Tibial nerve (tissue), 4 donors: ENCODE measurements around the gene BRSK1. TPM values are rescaled to one million over a fixed set of nuclear protein-coding genes. Genes with fewer than 3 reads are reported as not detected.
A peak's percentile ranks its signal among the peaks of the same experiment; 100 is the strongest.

Experiments used
- DNase-seq, 2 donors: peaks; one replicate each; pipeline ENCODE4 v3.0.0-alpha.2; 2019; ENCODE audit warnings: low spot score in 2 of 2
- H3K27ac ChIP-seq, 4 donors: fragments of 200-600 bp; sonication (generic) in 3 of 4; one replicate each; pipeline ENCODE4 v1.5.1; 2017 to 2019; ENCODE audit warnings: mild to moderate bottlenecking in 1 of 4
- H3K27me3 ChIP-seq, 2 donors: fragments of 200-600 bp; sonication (generic) in 1 of 2; one replicate each; pipeline versions ENCODE4 v1.5.1 to v1.6.0; 2017 to 2019
- H3K36me3 ChIP-seq, 3 donors: fragments of 200-600 bp; sonication (generic); one replicate each; pipeline ENCODE4 v1.5.1; 2018 to 2019
- H3K4me1 ChIP-seq, 4 donors: fragments of 200-600 bp; sonication (generic) in 3 of 4; one replicate each; pipeline ENCODE4 v1.5.1; 2017 to 2019
- H3K4me3 ChIP-seq, 4 donors: fragments of 200-600 bp; sonication (generic) in 3 of 4; one replicate each; pipeline ENCODE4 v1.5.1; 2017 to 2019; ENCODE audit warnings: mild to moderate bottlenecking in 1 of 4, moderate library complexity in 1 of 4
- H3K9me3 ChIP-seq, 4 donors: fragments of 200-600 bp; sonication (generic) in 3 of 4; one replicate each; pipeline ENCODE4 v1.5.1; 2017 to 2019
- CTCF ChIP-seq, 5 experiments: fragments of 200-600 bp in 3 of 5; fragments of 450-650 bp in 2 of 5; sonication (generic) in 3 of 5; IDR thresholded peaks; one replicate each; pipeline ENCODE4 v1.5.1; 2016 to 2019; ENCODE audit warnings: antibody characterized with exemption in 5 of 5, mild to moderate bottlenecking in 3 of 5, moderate library complexity in 2 of 5
- EP300 ChIP-seq, 2 donors: sonication (generic); formaldehyde crosslinking; IDR thresholded peaks; one replicate each; pipeline ENCODE4 v1.6.1; 2017; ENCODE audit warnings: antibody characterized with exemption in 2 of 2, mild to moderate bottlenecking in 1 of 2
- POLR2A ChIP-seq, 2 donors: fragments of 450-650 bp; IDR thresholded peaks; one replicate each; pipeline ENCODE4 v1.6.1; 2017; ENCODE audit warnings: antibody characterized with exemption in 2 of 2, mild to moderate bottlenecking in 2 of 2, moderate library complexity in 2 of 2
- WGBS, 2 donors: methylation state at CpG; one replicate each; pipeline ENCODE4 v1.1.5; 2018; 5-methylcytosine and 5-hydroxymethylcytosine counted together
- total RNA-seq, 4 donors: library from RNA; depleted of rRNA; stranded (reverse); fragments of >200 nt; gene quantifications; one replicate each; pipeline ENCODE4 v1.1.0, GENCODE V29; 2016

The BRSK1 gene
- total RNA-seq, 4 donors from 2014 or later = 4.6 to 6.9 (median 5.9) TPM

- H3K4me3 ChIP-seq = no peak overlapping the region
- no peak overlapping the region for H3K27ac ChIP-seq
- peaks cover 0 to 23% (median 8%) of the 10 kb centered on the region in 3 donors for H3K36me3 ChIP-seq
- no peaks in the 10 kb centered on the region for H3K9me3 ChIP-seq
- DNase-seq = no peak
- no peaks in the 10 kb centered on the region for H3K27me3 ChIP-seq
- no peak for TF ChIP-seq POLR2A (IDR thresholded peaks at IDR 0.05)
- TF ChIP-seq EP300 (IDR thresholded peaks at IDR 0.05) = no peak
- WGBS, 2 donors = 84 to 93% methylated on average over 18 of the region's 18 CpGs
- peaks cover 0 to 83% (median 27%) of the 10 kb centered on the region in 4 donors for H3K4me1 ChIP-seq
Observed at GRCh38 chr19:55250262-55251036, 33.3 kb upstream of the BRSK1 start.

- TF ChIP-seq POLR2A (IDR thresholded peaks at IDR 0.05) = no peak
- DNase-seq = no peak
Observed at GRCh38 chr19:55251341-55252081, 32.3 kb upstream of the BRSK1 start.

GRCh38 chr19:55252760-55253663 lies 30.8 kb upstream of the BRSK1 start:
- Histone ChIP-seq H3K9me3 (no peaks in the 10 kb centered on the region), H3K27me3 (no peaks in the 10 kb centered on the region), H3K36me3 (peaks cover 0 to 4% (median 0%) of the 10 kb centered on the region in 3 donors), H3K27ac (peak overlapping the region in 1 of 4 donors; percentile 78), H3K4me1 (peaks cover 0 to 95% (median 47%) of the 10 kb centered on the region in 4 donors), H3K4me3 (peak overlapping the region in 1 of 4 donors; percentile 28)
- WGBS, 2 donors = 75 to 80% methylated on average over 20 to 21 of the region's 21 CpGs
- TF ChIP-seq EP300 (IDR thresholded peaks at IDR 0.05) (no peak), CTCF (IDR thresholded peaks at IDR 0.05) (no peak), POLR2A (IDR thresholded peaks at IDR 0.05) (no peak)
- DNase-seq = no peak

More at GRCh38 chr19:55251341-55252081, 32.3 kb upstream of the BRSK1 start:
- no peaks in the 10 kb centered on the region for H3K9me3 ChIP-seq
- WGBS, 2 donors = 66 to 73% methylated on average over 19 of the region's 19 CpGs
- H3K27me3 ChIP-seq = no peaks in the 10 kb centered on the region
- H3K27ac ChIP-seq = no peak overlapping the region
- H3K36me3 ChIP-seq = peaks cover 0 to 13% (median 0%) of the 10 kb centered on the region in 3 donors
- H3K4me1 ChIP-seq = peaks cover 0 to 93% (median 37%) of the 10 kb centered on the region in 4 donors
- H3K4me3 ChIP-seq = no peak overlapping the region

- no peaks in the 10 kb centered on the region for H3K27me3 ChIP-seq
- H3K9me3 ChIP-seq = no peaks in the 10 kb centered on the region
- DNase-seq = no peak
- peak overlapping the region in 3 of 4 donors; percentile 59 to 78 (median 65) for H3K27ac ChIP-seq
- no peak for TF ChIP-seq POLR2A (IDR thresholded peaks at IDR 0.05)
- TF ChIP-seq CTCF (IDR thresholded peaks at IDR 0.05) = no peak
- no peak for TF ChIP-seq EP300 (IDR thresholded peaks at IDR 0.05)
- H3K36me3 ChIP-seq = peaks cover 0 to 4% (median 0%) of the 10 kb centered on the region in 3 donors
- peaks cover 0 to 86% (median 43%) of the 10 kb centered on the region in 4 donors for H3K4me1 ChIP-seq
- peak overlapping the region in 3 of 4 donors; percentile 4 to 37 (median 28) for H3K4me3 ChIP-seq
- WGBS, 2 donors = 62 to 70% methylated on average over 23 of the region's 23 CpGs
Observed at GRCh38 chr19:55253842-55254624, 29.8 kb upstream of the BRSK1 start.

GRCh38 chr19:55254625-55254977 lies 29.2 kb upstream of the BRSK1 start:
- WGBS, 2 donors = 44 to 54% methylated on average over 6 of the region's 6 CpGs
- DNase-seq = no peak
- H3K36me3 ChIP-seq = peaks cover 0 to 4% (median 0%) of the 10 kb centered on the region in 3 donors
- peak overlapping the region in 3 of 4 donors; percentile 59 to 78 (median 65) for H3K27ac ChIP-seq
- no peaks in the 10 kb centered on the region for H3K27me3 ChIP-seq
- H3K4me3 ChIP-seq = peak overlapping the region in 3 of 4 donors; percentile 4 to 37 (median 28)
- no peak for TF ChIP-seq CTCF (IDR thresholded peaks at IDR 0.05)
- TF ChIP-seq POLR2A (IDR thresholded peaks at IDR 0.05) = no peak
- no peak for TF ChIP-seq EP300 (IDR thresholded peaks at IDR 0.05)
- H3K4me1 ChIP-seq = peaks cover 0 to 82% (median 45%) of the 10 kb centered on the region in 4 donors
- no peaks in the 10 kb centered on the region for H3K9me3 ChIP-seq
